GM18505 (cell line): ENCODE data around the gene MED13.

ENCODE experiments used
- ATAC-seq: cut with Tn5 transposase; IDR thresholded peaks from one replicate; pipeline ENCODE4 v1.9.1; 2021; ENCODE audit not compliant: unreplicated experiment
- POLR2A ChIP-seq: IDR thresholded peaks from 4 replicates; pipeline ENCODE4 v1.6.1; 2011; ENCODE audit warnings: borderline replicate concordance; ENCODE audit not compliant: insufficient read depth, insufficient read length; ENCODE audit errors: extremely low read depth

The MED13 gene

DNA sequence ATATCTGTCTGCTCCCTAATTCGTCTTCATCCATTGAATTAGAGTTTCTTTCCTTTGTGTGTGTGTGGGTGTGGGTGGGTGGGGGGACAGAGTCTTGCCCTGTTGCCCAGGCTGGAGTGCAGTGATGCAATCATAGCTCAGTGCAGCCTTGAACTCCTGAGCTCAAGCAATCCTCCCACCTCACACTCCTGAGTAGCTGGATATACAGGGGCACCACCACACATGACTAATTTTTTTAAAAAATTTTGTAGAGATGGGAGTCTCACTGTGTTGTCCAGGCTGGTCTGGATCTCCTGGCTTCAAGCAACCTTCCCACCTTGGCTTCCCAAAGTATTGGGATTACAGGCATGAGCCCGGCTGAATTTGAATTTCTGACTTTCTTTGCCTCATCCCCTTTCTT, 34.5 kb upstream of the MED13 start:
- no peak for ATAC-seq
- no peak for TF ChIP-seq POLR2A

DNA sequence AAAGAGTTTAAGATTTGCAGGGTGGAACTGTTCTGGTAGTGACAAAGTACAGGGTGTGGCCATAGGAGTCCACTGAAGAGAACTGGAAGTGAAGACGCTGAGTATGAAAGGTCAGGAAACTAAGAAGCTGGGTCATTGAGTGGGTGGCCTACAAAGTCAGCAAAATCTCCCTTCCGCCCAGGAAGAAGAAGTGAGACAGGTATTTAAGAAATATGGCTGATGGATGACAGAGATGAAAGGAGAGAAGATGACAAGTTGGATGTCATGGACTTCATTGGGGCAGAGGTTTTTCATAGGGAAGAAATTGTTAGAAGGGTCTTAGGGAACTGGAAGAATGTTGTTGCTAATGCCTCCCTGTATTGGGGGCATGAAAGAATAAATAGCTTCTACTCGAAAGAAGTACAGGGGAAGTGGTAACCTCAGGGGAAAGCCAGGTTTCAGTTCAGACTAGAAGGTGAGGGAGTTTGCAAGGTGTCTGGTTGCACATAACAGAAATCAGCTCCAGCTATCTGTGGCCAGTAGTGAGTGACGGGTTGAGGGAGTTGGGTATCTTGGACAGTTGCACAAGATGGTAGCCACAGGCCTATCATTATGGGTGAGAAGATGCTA, 33.6 kb upstream of the MED13 start:
- TF ChIP-seq POLR2A = no peak
- peak; percentile 71 for ATAC-seq

DNA sequence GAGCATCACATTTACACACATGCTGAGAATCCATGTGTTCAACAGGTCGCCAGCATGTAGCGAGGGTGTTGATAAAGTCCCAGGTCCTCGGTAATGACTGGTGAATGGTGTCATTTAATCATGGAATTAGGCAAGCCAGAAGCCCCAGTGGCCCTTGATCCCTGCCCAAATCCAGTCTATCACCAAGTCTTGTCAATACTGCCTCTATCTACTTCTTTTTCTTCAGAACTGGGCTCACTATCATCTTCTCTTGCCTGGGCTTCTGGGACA, 31.3 kb upstream of the MED13 start:
- no peak for ATAC-seq
- TF ChIP-seq POLR2A = no peak

DNA sequence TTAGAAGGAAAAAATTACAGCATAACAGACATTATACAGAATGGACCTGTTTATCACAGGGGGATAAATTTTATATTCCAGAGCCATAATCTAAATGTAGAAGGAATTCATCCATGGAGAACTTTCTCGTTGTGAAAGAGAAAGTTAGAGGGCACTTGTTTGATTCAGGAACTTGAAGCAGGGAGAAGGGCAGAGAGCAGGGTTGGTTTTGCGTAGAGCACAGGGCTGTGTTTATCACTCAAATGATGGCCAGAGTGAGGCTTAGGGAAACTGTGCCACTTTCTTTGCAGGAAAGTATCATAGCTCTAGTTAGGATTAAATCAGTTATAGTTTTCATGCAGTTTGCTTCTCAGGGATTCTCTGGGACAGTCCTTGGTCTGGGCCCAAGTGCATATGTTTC, 29.1 kb upstream of the MED13 start:
- no peak for TF ChIP-seq POLR2A
- ATAC-seq = no peak

DNA sequence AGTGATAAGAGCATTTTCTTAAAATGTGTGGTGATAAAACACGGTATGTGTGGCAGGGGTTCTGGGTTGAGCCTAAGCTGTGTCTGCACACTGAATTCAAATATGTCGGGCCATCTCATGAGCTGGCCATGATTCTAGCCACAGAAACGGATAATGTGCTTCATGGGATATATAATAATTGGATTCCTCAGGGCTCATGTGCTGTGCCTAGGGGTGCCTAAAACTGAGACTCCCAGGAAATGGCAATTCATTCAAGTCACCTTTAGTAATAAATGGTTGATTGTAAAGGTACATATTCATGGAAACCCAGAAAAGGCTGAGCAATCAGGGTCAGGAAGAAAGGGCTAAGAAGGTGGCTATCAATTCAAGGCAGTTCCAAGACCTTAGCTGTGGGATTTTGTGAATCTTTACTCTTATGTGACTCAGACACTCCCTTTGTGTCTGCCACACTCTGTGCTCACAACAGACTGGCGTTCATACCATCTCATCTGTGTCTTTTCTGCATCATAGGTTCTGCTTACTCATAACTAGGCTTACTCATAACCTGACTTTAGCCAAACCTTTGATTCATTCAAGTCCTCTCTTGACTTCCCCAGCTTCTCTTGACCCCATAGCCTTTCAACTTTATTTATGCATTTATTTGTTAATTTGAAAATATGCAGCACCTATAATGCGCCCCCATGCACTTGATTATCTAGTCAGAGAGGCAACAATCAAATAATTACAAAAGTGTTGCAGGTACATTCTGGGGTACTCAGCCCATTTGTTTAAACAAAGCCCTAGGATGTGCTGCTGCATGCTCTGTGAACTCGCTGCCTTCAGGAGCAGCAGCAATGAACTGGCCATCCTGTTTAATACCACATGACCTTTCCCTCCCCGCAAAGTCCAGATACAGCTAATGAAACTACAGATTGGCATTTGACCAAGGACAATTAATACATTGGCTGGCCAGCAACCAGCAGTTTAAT, 28.4 kb upstream of the MED13 start:
- TF ChIP-seq POLR2A = peak; percentile 44

DNA sequence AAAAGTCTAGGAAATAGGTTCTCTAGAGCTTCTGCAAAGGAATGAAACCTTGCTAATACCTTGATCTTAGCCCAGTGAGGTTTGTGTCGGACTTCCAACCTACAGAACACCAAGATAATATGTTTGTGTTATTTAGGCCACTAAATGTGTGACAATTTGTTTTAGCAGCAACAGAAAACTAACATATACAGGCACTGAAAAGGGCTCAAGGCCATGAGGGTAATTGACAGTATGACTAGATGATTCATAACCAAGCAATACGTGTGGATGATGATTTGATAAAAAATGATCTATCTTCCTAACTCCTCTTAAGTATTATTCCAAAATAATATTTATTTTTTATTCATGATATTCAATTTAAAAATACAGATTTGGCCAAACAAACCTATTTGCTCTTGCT, 27.7 kb upstream of the MED13 start:
- no peak for ATAC-seq

More for the DNA sequence above, 28.4 kb upstream of the MED13 start:
- ATAC-seq = peak; percentile 95

DNA sequence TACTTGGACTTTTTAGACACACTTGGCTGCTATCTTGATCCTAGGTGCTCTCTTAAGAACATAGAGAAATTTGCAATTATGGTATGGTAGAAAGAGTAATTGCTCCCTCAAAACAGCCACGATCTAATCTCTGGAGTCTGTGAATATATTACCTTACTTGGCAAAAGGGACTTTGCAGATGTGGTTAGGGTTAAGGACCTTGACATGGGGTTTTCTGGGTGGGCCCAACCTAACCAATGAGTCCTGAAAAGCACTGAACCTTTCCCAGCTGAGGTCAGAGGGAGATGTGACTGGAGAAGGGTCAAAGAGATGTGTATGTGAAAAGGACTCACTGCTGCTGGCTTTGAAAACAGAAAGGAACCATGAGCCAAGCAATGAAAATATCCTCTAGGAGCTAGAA, 26.7 kb upstream of the MED13 start:
- TF ChIP-seq POLR2A = no peak
- ATAC-seq = no peak

More for the DNA sequence above, 27.7 kb upstream of the MED13 start:
- no peak for TF ChIP-seq POLR2A

DNA sequence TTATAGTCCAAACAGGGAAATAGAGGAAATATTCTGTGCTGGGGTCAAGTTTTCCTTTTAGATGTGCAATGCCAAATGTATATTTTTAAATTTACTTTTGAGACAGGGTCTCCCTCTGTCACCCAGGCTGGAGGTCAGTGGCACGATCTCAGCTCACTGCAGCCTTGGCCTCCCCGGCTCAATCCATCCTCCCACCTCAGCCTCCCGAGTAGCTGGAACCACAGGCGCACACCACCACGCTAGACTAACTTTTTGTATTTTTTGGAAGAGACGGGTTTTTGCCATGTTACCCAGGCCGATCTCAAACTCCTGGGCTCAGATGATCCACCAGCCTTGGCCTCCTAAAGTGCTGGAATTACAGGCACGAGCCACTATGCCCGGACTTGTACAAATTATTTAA, 25.8 kb upstream of the MED13 start:
- ATAC-seq = no peak
- no peak for TF ChIP-seq POLR2A

DNA sequence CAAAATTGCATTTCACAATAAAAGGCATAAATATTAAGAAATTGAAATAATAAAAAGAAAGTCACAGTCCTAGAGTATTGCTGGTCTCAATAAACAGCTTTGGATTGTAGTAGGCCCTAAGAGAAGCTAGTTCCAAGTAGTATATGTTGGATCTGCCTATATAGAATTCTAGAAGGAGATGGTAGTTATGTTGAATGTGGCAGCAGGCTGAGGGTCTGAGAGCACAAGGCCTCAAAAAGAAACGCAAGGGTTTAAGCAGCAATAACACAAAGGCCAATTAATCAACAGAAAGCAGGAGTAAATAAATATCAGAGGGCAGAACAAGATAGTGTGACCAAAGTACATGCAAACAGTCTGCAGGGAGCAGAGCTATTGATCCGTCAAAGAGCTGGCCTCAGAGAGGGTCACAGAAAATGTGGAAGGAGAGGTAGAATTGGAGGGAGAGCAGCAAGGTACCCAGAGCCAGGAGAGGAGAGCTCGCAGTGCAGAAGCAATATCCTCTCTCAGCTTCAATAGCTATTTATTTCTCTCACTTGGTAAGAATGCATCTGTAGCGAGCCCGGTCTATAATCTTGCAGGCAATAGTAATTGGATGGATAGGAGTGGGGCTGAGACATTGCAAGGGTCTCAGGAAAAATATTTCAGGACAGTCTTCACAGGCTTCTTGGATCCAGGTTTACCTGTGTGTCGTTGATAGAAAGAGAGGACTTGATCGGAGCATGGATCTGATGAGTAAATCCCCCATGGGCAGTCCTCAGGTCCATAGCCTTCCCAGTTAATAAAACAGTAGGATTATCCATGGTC, 25.1 kb upstream of the MED13 start:
- no peak for ATAC-seq
- no peak for TF ChIP-seq POLR2A

DNA sequence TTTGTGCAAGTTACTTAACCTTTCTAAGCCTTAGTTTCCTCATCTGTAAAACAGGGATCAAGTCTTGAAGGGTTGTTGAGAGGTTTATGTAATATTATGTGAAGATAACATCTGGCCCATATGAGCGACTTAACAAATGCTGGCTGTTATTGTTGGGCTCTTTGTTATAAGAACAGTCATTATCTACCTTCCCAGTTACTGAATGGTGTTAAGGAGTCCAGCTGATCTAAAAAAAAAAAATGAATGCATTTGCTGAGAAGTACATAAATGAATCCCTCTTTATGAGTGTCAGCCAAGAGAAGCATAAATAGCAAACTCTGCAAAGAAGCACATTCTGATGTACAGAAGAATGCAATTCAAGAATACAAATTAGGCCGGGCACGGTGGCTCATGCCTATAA, 24.3 kb upstream of the MED13 start:
- no peak for ATAC-seq
- TF ChIP-seq POLR2A = no peak

DNA sequence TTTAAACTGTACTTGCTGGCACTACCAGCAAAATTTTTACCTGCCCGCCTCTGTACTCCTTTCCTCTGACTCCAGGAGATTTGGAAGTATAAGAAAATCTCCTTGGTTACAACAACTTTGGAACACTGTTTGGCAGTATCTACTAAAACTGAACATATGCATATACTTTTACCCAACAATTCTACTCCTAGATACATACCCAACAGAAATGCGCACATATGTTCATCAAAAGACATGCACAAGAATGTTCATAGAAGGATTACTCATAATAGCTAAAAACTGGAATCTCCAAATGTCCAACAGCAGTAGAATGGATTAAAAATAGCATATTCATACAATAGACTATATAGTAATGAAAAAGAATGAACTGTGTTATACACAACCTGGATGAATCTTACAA, 21.7 kb upstream of the MED13 start:
- TF ChIP-seq POLR2A = no peak
- no peak for ATAC-seq

DNA sequence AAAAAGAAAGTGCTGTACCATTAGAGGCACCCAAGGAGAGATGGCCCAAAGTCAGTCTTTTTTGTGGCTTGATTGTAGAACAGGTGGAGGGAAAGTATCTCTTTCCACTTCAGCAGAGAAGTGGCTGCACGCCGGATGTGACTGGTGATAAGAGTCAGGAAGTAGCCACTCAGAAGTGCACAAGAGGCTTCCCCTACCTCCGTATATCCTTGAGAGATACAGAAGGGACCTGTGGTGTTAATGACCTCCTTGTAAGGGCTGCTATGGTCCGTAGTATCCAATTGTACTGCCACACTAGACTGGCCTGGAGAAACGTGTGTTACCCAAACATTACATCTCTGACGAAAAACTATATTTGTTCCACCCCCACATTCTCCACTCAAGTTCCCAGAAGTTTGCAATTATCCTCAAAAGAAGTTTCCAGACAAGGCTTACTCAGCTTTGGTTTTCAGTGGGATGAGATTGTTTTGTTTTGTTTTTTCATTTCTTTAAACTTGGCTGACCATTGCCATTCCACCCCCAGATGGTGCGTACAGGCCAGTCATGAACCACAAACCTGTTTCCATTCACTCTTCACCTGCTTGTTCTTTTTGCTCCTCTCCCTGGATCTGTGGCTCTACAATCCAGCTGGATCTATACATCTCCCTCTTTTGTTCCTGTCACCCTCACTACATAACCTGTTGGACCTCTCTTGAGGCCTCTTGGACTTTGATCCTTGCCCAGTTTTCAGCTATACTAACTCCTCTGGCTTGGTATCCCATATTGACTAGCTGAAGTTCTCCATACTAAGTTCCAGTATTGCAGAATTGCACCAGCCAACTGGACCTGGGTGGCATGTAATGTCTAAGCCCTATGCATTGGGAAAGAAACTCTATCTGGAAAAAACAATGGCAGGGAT, 20.7 kb upstream of the MED13 start:
- ATAC-seq = no peak
- no peak for TF ChIP-seq POLR2A

DNA sequence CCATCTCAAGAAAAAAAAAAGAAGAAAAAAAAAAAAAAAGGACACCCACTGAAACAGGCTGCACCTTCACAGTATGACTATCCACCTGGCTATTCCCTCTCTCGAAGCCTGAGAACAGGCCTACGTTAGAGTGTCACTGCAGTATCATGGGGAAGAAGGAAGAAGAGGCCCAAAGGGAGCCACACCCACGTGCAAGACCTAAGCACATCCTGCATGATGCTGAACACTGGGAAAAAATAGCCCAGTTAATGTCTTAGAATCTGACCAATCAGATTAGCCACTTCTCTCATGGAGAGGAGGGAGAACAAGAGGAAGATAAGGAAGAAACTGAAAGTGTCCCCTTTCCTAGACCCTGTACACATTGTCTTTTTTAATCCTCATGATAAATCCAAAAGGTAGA, 19.5 kb upstream of the MED13 start:
- TF ChIP-seq POLR2A = no peak
- no peak for ATAC-seq
